ENCODE measurements around the gene TEX13A. TPM values are rescaled to one million over a fixed set of nuclear protein-coding genes. Genes with fewer than 3 reads are reported as not detected.

The TEX13A gene
- total RNA-seq, 1 experiment from 2014 or later, result not detected

DNA sequence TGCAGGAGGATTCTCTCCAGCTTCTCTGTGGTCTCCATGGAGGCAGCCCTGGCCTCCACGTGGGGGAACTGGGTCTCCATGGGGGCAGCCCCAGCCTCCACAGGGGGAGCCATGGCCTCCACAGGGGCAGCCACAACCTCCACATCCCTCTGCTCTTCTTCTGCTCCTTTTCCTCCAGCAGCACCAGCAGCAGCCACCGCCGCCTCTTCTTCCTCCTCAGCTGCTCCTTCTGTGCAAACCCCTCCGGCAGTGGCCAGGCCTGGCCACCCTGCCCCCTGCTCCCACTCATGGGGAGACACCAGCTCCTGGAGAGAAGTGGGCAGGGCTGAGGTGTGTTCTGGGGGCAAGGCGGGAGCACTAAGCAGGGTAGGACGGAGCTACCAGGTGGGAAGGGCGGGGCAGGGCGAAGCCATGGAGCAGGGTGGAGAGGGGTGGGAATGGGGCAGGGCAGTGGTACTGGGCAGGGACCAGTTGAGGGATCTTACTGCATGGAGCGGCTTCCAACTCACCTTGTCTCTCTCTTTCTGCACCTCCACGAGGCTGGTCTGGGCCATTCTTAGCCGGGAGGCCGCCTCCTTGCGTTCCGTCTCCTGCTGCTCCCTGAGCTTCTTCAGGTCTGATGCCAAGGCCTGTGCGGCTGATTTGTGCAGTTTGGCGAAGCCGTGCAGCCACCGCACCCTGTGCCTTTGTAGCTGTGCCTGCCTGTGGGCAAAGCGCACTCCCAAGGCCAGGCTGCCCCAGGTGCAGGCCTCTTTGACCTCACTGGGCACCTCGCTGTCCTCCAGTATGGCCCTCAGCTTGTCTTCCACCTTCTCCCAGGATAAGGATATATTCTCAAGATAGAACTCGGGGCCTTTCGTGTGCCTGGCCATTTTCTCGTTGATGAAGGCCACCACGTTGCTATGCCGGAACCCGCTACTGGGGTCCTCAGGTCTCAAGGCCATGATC, 766 bp downstream of the TEX13A start:
- no peaks in the 10 kb centered on the region for H3K27me3 ChIP-seq (replicated peaks)
- H3K36me3 ChIP-seq, result no peaks in the 10 kb centered on the region
- H3K9me3 ChIP-seq (replicated peaks), result no peaks in the 10 kb centered on the region
- no peaks in the 10 kb centered on the region for H3K4me1 ChIP-seq (replicated peaks)
- DNase-seq (ENCODE audit: low read depth in 1 of 2, low spot score in 2 of 2), result no peak
- no peak overlapping the region for H3K27ac ChIP-seq
- no peak overlapping the region for H3K4me3 ChIP-seq

DNA sequence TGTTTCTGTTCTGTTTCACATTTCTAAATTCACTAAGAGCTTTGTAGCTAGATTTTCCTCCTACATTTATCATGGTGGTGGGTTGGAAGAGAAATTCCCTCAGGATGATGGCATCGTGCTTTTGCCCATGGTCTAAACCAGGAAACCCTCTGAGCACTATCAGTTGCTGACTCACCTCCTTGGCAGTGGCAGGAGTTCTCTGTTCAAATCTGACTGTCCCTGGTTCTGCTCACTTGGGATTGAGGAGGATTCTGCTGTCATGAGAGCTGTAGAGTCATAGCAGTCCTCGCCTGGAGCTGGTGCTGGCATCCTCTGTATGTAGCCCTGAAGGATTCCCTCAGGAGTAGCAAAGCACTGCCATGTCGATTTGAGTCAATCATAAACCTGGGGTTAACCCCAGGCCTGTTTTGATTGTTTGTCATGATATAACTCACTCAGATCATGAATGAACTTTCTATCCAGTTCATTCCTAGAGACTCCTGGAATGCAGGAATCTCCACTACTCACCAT, 9.4 kb downstream of the TEX13A start:
- no peak for DNase-seq (ENCODE audit: low read depth in 1 of 2, low spot score in 2 of 2)
- H3K36me3 ChIP-seq, result no peaks in the 10 kb centered on the region
- H3K27me3 ChIP-seq (replicated peaks), result no peaks in the 10 kb centered on the region

DNA sequence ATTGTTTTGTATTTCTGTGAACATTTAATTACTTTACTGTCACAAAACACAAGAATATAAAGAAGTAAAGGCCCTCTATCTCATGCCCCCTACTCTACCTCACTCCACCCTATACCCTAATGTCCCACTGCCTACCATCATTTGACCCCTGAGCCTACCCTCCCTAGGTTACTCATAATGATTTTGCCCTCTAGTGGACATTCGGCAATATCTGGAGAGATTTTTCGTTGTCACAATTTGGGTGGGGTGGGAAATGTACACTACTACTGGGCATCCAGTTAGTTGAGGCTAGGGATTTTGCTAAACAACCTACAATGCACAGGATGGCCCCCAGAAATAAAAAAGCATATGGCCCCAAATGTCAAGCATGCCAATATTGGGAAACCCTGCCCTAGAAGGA, 10.2 kb downstream of the TEX13A start:
- H3K36me3 ChIP-seq, result no peaks in the 10 kb centered on the region
- H3K27me3 ChIP-seq (replicated peaks), result no peaks in the 10 kb centered on the region
- no peaks in the 10 kb centered on the region for H3K4me1 ChIP-seq (replicated peaks)
- DNase-seq (ENCODE audit: low read depth in 1 of 2, low spot score in 2 of 2), result no peak
- no peak overlapping the region for H3K27ac ChIP-seq
- no peaks in the 10 kb centered on the region for H3K9me3 ChIP-seq (replicated peaks)
- H3K4me3 ChIP-seq, result no peak overlapping the region

More for the DNA sequence above, 9.4 kb downstream of the TEX13A start:
- H3K4me3 ChIP-seq, result no peak overlapping the region
- no peaks in the 10 kb centered on the region for H3K9me3 ChIP-seq (replicated peaks)
- no peaks in the 10 kb centered on the region for H3K4me1 ChIP-seq (replicated peaks)
- H3K27ac ChIP-seq, result no peak overlapping the region

DNA sequence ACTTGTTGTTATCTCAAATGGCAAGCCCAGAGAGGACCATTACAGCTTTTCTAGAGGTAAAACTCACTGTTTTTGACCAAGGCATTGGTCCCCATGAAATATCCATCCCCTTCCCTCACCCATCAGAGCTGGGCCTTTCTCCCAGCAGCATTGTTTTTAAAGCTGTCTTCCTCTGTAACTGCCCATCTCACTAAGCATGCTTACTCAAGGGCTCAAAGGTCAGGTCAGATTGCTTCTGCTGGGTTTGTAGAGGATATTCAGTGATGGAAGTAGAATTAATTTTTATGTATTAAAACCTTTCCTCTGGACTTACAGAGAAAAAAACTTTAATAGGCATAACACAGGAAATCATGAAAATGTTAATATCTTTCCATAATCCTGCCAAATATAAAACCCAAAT, 11.1 kb downstream of the TEX13A start:
- H3K27ac ChIP-seq, result no peak overlapping the region
- H3K4me1 ChIP-seq (replicated peaks), result no peaks in the 10 kb centered on the region
- no peaks in the 10 kb centered on the region for H3K36me3 ChIP-seq
- no peaks in the 10 kb centered on the region for H3K27me3 ChIP-seq (replicated peaks)
- H3K9me3 ChIP-seq (replicated peaks), result no peaks in the 10 kb centered on the region
- H3K4me3 ChIP-seq, result no peak overlapping the region
- no peak for DNase-seq (ENCODE audit: low read depth in 1 of 2, low spot score in 2 of 2)

DNA sequence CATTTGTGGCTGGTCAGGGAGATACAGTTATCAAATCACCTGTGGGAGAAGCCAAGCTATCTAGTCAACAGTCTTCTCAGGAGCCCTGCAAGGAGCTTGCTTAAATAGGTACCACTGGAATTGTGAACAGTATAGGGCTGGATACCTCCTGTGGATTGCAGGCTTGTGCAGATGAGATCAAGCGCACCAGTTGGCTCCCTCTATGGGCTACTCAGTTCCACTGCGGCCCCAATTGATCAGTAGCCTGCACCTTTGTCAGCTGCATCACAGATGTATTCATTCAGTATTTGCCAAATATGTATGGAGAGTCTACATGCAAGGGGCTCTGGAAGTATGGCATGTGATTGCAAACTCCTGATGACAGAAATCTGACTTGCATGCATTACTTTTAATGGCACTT, 28.6 kb downstream of the TEX13A start:
- H3K36me3 ChIP-seq, result no peaks in the 10 kb centered on the region
- no peak overlapping the region for H3K27ac ChIP-seq
- no peaks in the 10 kb centered on the region for H3K9me3 ChIP-seq (replicated peaks)
- DNase-seq (ENCODE audit: low read depth in 1 of 2, low spot score in 2 of 2), result no peak
- H3K4me1 ChIP-seq (replicated peaks), result no peaks in the 10 kb centered on the region
- H3K4me3 ChIP-seq, result no peak overlapping the region
- H3K27me3 ChIP-seq (replicated peaks), result no peaks in the 10 kb centered on the region

GRCh38 chrX:105190252-105190853, 30.1 kb downstream of the TEX13A start:
- peak in 1 of 2 experiments; percentile 15 for DNase-seq (ENCODE audit: low read depth in 1 of 2, low spot score in 2 of 2)
- Histone ChIP-seq H3K4me1 (replicated peaks) (no peaks in the 10 kb centered on the region), H3K9me3 (replicated peaks) (no peaks in the 10 kb centered on the region), H3K27ac (no peak overlapping the region), H3K27me3 (replicated peaks) (no peaks in the 10 kb centered on the region), H3K36me3 (no peaks in the 10 kb centered on the region), H3K4me3 (no peak overlapping the region)

GRCh38 chrX:105189093-105189492, 31.4 kb downstream of the TEX13A start:
- H3K9me3 ChIP-seq (replicated peaks), result no peaks in the 10 kb centered on the region
- no peaks in the 10 kb centered on the region for H3K36me3 ChIP-seq
- no peak overlapping the region for H3K27ac ChIP-seq
- no peak overlapping the region for H3K4me3 ChIP-seq
- no peak for DNase-seq (ENCODE audit: low read depth in 1 of 2, low spot score in 2 of 2)
- H3K27me3 ChIP-seq (replicated peaks), result no peaks in the 10 kb centered on the region
- no peaks in the 10 kb centered on the region for H3K4me1 ChIP-seq (replicated peaks)

- no peaks in the 10 kb centered on the region for H3K36me3 ChIP-seq
- H3K4me1 ChIP-seq (replicated peaks), result no peaks in the 10 kb centered on the region
- no peak overlapping the region for H3K4me3 ChIP-seq
- DNase-seq (ENCODE audit: low read depth in 1 of 2, low spot score in 2 of 2), result no peak
- no peaks in the 10 kb centered on the region for H3K27me3 ChIP-seq (replicated peaks)
- H3K9me3 ChIP-seq (replicated peaks), result no peaks in the 10 kb centered on the region
- no peak overlapping the region for H3K27ac ChIP-seq
Measured at GRCh38 chrX:105179644-105180043, 40.9 kb downstream of the TEX13A start.

DNA sequence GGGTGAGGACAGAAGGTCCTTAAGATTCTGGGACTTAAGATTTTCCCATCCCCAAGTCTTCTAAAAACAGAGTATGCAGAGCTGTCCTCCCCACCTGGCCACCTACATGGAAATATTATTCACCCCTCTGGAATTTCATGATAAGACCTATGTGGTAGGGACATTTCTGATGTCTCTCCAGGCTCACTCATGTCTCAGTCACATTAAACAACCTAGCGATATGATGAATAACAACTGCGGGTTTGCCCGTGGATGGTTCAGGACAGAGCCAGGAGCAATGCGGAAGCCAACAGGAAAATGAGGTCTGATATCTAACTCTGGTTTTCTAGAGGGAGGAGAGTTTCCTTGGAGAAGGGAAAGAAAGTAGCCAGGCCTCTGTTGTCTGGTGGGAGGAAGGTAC, 47.4 kb downstream of the TEX13A start:
- Histone ChIP-seq H3K27me3 (replicated peaks) (no peaks in the 10 kb centered on the region), H3K27ac (no peak overlapping the region), H3K9me3 (replicated peaks) (no peaks in the 10 kb centered on the region), H3K36me3 (no peaks in the 10 kb centered on the region), H3K4me1 (replicated peaks) (no peaks in the 10 kb centered on the region), H3K4me3 (no peak overlapping the region)
- DNase-seq (ENCODE audit: low read depth in 1 of 2, low spot score in 2 of 2), result no peak
